HG03342 (cell line): Measurements from ENCODE around the gene CACNG5.

Experiments
- ATAC-seq: cut with Tn5 transposase; IDR thresholded peaks from one replicate; pipeline ENCODE4 v1.9.1; 2021; ENCODE audit warnings: mild to moderate bottlenecking, moderate library complexity; ENCODE audit not compliant: unreplicated experiment

Gene CACNG5

DNA sequence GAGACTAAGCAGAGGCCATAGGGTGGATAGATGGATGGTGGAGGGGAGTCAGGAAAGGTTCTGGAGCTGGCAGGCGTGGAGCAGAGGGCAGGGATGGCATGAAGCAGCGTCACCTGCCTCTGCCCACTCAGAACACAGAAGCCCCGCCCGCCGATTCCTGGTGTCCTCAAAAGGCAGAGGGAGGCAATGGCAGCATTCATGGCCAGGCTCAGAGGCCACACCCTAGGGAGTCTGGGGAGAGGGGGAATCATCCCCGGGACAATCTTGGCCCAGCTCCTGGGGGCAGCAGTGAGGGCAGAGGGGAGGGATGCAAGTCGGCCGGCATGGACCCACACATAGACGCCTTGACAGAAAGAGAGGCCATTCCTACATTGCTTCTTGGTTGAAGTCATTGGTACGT is 68.9 kb downstream of the CACNG5 start:
- ATAC-seq = no peak

GRCh38 chr17:66904760-66905624 is 70.1 kb downstream of the CACNG5 start:
- no peak for ATAC-seq

DNA sequence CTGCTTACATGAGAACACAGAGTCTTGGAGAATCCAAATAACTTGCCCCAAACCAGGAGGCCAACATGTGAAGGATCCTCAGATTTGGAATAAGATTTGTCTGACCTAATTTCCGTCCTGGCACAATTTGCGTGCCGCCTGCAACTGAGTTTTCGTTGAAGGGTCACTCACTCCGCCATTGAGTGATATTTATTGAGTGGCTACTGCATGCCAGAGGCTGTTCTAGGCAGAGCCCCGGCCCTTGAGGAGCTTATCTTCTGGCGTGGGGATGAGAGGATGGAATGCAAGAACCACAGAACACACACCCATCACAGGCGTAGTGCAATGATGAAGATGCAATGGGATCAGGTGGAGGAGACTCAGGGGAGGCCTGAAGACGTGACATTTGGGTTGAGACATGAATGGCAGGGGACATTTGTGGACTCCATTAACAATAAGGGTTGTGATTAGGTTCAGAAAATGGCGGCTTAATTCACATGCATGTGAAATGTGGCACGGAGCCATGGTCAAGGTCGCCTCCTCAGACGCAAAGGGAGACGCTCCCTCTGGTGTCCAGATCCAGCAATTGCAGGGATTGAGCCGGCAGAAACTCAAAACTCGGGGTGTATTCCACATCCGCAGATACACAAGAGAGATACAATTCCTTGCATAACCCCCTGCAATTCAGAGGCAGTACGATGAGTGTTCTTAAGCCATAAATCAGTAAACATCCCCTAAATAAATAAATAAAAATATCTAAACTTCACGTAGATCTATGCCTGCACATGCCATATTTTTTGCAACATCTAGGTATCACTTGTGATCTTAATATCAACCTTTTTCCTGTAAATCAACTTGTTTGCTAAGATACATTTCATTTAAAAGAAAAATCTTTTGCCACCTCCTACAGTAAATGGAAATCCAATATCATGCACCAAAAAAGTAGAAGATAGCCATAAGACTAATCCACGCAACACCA is 71.7 kb downstream of the CACNG5 start:
- ATAC-seq = peak; percentile 58

DNA sequence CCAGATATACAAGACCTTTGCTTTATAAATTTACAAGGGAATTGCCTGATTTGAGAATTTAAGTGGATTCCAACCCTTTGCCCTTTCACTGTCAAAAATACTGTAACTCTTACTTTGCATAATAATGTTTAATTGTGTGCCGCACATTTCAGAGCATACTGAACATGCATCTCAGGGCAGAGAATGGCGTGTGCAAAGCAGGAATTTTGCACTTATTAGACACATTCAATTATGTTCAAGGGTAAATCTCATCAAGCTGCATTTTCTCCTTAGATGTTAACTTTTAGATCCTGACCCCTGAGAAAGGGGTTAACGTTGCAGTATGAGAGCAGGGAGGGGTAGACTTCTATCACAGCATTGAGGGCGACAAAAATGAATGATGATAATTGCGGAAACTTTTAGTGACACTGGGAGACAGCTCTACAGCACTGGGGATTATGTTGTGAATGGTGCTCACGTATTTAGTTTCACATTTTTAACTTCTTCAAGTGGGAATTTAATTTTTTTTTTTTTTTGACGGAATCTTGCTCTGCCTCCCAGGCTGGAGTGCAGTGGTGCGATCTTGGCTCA is 75.0 kb downstream of the CACNG5 start:
- ATAC-seq = no peak

- ATAC-seq = no peak
These were observed 75.9 kb downstream of the CACNG5 start for GRCh38 chr17:66910651-66911285.

DNA sequence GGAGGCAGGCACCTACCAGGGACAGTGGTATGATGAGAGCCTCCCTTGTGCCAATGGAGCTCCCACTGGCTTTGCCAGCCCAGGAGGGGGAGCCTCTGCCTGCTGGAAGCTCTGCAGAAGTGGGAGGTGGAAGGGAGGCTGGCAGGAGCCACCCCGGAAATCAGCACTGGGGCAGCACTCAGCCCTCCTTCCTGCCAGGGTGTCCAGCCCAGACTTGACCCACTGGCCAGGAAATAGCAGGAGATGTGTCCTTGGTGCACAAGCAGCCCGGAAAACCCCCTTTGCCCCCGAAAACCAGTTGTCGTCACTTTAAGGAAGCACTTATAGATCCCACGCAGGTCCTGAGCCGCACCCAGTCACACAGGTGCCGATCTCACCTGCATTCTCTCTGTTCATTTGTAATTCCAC is 80.3 kb downstream of the CACNG5 start:
- ATAC-seq = no peak

- ATAC-seq = no peak
These were observed 80.9 kb downstream of the CACNG5 start for GRCh38 chr17:66915792-66916191.

GRCh38 chr17:66916946-66917345 is 82.0 kb downstream of the CACNG5 start:
- ATAC-seq = no peak

- no peak for ATAC-seq
These were observed 84.0 kb downstream of the CACNG5 start for GRCh38 chr17:66918896-66919295.

DNA sequence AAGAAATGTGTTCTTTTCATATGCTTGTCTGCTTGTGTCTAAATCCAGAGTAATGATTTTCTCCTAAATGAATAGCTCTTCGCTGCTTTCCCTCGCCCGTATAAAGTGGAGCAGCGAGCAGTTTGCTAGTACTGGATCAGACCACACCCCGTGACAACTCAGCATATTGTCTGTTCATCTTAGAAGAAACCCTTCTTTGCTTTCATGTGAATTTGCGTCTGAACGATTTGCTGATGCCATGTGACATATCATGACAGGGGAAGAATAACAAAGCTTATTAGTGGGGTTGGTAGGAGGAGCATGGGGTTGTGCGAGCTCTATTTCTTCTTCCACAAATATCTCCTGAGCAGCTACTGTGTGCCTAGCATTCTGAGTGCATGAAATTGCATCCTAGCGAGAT is 85.5 kb downstream of the CACNG5 start:
- ATAC-seq = no peak

- no peak for ATAC-seq
These were observed 86.0 kb downstream of the CACNG5 start for GRCh38 chr17:66920950-66921349.

GRCh38 chr17:66923886-66924285 is 89.0 kb downstream of the CACNG5 start:
- no peak for ATAC-seq

GRCh38 chr17:66925811-66926500 is 91.0 kb downstream of the CACNG5 start:
- ATAC-seq = no peak

- ATAC-seq = no peak
These were observed 94.0 kb downstream of the CACNG5 start for GRCh38 chr17:66928949-66929348.

DNA sequence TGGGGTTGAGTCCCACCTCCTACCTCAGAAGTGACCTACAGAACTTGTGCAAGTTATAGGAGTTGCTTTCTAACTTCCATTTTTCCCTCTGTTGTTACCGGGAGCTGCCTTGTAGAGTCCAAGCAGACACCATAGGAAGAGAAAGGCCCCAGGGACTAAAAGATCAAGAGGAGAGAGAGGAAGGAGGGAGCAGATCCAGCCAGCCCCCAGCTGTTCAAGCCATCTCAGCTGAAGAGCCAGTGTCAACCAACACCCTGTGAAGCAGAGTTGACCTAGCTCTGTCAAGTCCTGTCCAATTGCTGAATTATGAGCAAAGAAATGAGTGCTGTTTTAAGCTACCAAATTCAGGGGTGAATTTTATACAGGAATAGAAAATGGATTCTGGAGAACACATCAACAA is 94.7 kb downstream of the CACNG5 start:
- ATAC-seq = no peak

GRCh38 chr17:66930933-66931332 is 96.0 kb downstream of the CACNG5 start:
- no peak for ATAC-seq

- ATAC-seq = no peak
These were observed 97.4 kb downstream of the CACNG5 start for GRCh38 chr17:66932311-66932710.

DNA sequence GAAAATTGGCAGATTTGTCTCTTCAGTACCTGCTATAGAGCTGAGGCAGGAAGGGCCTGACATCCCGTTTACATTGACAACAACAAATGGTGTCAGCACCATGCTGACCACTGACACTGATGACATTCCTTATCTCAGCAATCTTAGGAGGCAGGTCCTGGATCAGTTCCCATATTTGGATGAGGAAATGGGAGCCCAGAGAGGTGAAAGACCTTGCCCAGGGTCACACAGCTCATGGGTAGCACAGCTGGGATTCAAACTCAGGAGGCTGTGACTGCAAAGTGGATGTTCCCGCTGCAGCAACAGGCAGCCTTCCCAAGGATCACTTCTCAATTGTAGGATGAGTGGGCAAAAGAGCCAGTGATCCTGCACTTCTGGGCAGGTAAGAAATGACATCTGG is 99.1 kb downstream of the CACNG5 start:
- ATAC-seq = no peak
